ENCODE measurements around the gene MIEF1. TPM values are rescaled to one million over a fixed set of nuclear protein-coding genes. Genes with fewer than 3 reads are reported as not detected.

MIEF1 gene
- total RNA-seq, 4 donors from 2014 or later, result 11.4 to 25.4 (median 12.9) TPM

- DNase-seq (peak; percentile 68 to 86), ATAC-seq (peak; percentile 44 to 52)
- peak overlapping the region; percentile 88 to 100 (median 99) for H3K4me3 ChIP-seq
- intact Hi-C loops (cut with DNase I; ENCODE audit: low total_unique reads) (loop anchor here (10.0 kb wide), 4 partner anchors 752 to 1918 kb away; partner anchors contain the start of genes GGA1, MRTFA and SUN2), in situ Hi-C loops (cut with MboI; ENCODE audit: low sequenced_read_pairs in 4 of 4) (loop anchor here in 2 of 4 donors (25.0 kb wide), 2 partner anchors 210 to 360 kb away; partner anchors contain the start of genes CBX7 (in 2 of the 2) and RPL3 (in 1 of the 2))
- H3K9me3 ChIP-seq, result no peaks in the 10 kb centered on the region
- H3K27me3 ChIP-seq, result no peaks in the 10 kb centered on the region
- H3K4me1 ChIP-seq, result peaks cover 60 to 66% of the 10 kb centered on the region in 2 donors
- H3K36me3 ChIP-seq, result peaks cover 0 to 28% of the 10 kb centered on the region in 2 donors
- TF ChIP-seq POLR2A (IDR thresholded peaks at IDR 0.05) (peak; percentile 24 to 41), CTCF (IDR thresholded peaks at IDR 0.05 in 4 of 5, conservative IDR thresholded peaks at IDR 0.05 in 1 of 5) (no peak)
- H3K27ac ChIP-seq, result peak overlapping the region; percentile 95 to 100 (median 100)
Measured at GRCh38 chr22:39522567-39523300, 20.6 kb downstream of the MIEF1 start.

GRCh38 chr22:39524089-39524752 lies 22.1 kb downstream of the MIEF1 start:
- TF ChIP-seq POLR2A (IDR thresholded peaks at IDR 0.05) (no peak), CTCF (IDR thresholded peaks at IDR 0.05 in 4 of 5, conservative IDR thresholded peaks at IDR 0.05 in 1 of 5) (no peak)
- Histone ChIP-seq H3K9me3 (no peaks in the 10 kb centered on the region), H3K4me1 (peaks cover 62 to 70% of the 10 kb centered on the region in 2 donors), H3K27ac (peak overlapping the region; percentile 95 to 100 (median 100)), H3K4me3 (peak overlapping the region in 1 of 4 donors; percentile 100), H3K27me3 (no peaks in the 10 kb centered on the region), H3K36me3 (peaks cover 0 to 28% of the 10 kb centered on the region in 2 donors)
- in situ Hi-C loops (cut with MboI; ENCODE audit: low sequenced_read_pairs in 4 of 4), result loop anchor here in 2 of 4 donors (25.0 kb wide), 2 partner anchors 212 to 362 kb away; partner anchors contain the start of genes CBX7 (in 2 of the 2) and RPL3 (in 1 of the 2)
- intact Hi-C loops (cut with DNase I; ENCODE audit: low total_unique reads), result loop anchor here (10.0 kb wide), 4 partner anchors 751 to 1919 kb away; partner anchors contain the start of genes GGA1, MRTFA and SUN2
- DNase-seq, result peak in 1 of 2 donors; percentile 60
- ATAC-seq, result no peak

- Histone ChIP-seq H3K27ac (peak overlapping the region; percentile 95 to 100 (median 100)), H3K36me3 (peaks cover 0 to 28% of the 10 kb centered on the region in 2 donors), H3K4me3 (no peak overlapping the region), H3K4me1 (peaks cover 69 to 76% of the 10 kb centered on the region in 2 donors), H3K27me3 (no peaks in the 10 kb centered on the region), H3K9me3 (no peaks in the 10 kb centered on the region)
- TF ChIP-seq POLR2A (IDR thresholded peaks at IDR 0.05) (no peak), CTCF (IDR thresholded peaks at IDR 0.05 in 4 of 5, conservative IDR thresholded peaks at IDR 0.05 in 1 of 5) (no peak)
- intact Hi-C loops (cut with DNase I; ENCODE audit: low total_unique reads) (loop anchor here (5.0 to 10.0 kb wide), 5 partner anchors 353 to 1920 kb away; partner anchors contain the start of genes GGA1, MRTFA and SUN2), in situ Hi-C loops (cut with MboI; ENCODE audit: low sequenced_read_pairs in 4 of 4) (loop anchor here (25.0 kb wide), 5 partner anchors 213 to 837 kb away; partner anchors contain the start of genes ADSL (in 2 of the 4), CBX7 (in 2 of the 4), RPL3 (in 1 of the 4) and SGSM3 (in 1 of the 4))
- DNase-seq (no peak), ATAC-seq (no peak)
Measured at GRCh38 chr22:39524753-39525657, 22.9 kb downstream of the MIEF1 start.

- Histone ChIP-seq H3K36me3 (peaks cover 0 to 29% of the 10 kb centered on the region in 2 donors), H3K4me1 (peaks cover 75 to 79% of the 10 kb centered on the region in 2 donors), H3K27me3 (no peaks in the 10 kb centered on the region), H3K4me3 (no peak overlapping the region), H3K9me3 (no peaks in the 10 kb centered on the region), H3K27ac (peak overlapping the region; percentile 95 to 100 (median 100))
- in situ Hi-C loops (cut with MboI; ENCODE audit: low sequenced_read_pairs in 4 of 4), result loop anchor here in 3 of 4 donors (25.0 kb wide), 3 partner anchors 512 to 837 kb away; partner anchors contain the start of genes ADSL (in 2 of the 3) and SGSM3 (in 1 of the 3)
- DNase-seq (no peak), ATAC-seq (no peak)
- TF ChIP-seq POLR2A (IDR thresholded peaks at IDR 0.05) (no peak), CTCF (IDR thresholded peaks at IDR 0.05 in 4 of 5, conservative IDR thresholded peaks at IDR 0.05 in 1 of 5) (no peak)
- intact Hi-C loops (cut with DNase I; ENCODE audit: low total_unique reads), result loop anchor here (5.0 to 10.0 kb wide), 5 partner anchors 353 to 1921 kb away; partner anchors contain the start of genes GGA1, MRTFA and SUN2
Measured at GRCh38 chr22:39525658-39525975, 23.5 kb downstream of the MIEF1 start.

Measured in gastrocnemius medialis (tissue), 4 donors.